Hematopoietic multipotent progenitor cell (in vitro differentiated cells): ENCODE data around the gene IGFALS. TPM values are rescaled to one million over a fixed set of nuclear protein-coding genes. Genes with fewer than 3 reads are reported as not detected.

Experiments used
- DNase-seq, 3 donors: peaks; one replicate each; pipeline ENCODE4 v3.0.0-alpha.2; 2011 to 2015; ENCODE audit warnings: low read depth in 2 of 3, low spot score in 2 of 3
- total RNA-seq: library from RNA; depleted of rRNA; stranded (reverse); fragments of >200 nt; gene quantifications from one replicate; pipeline ENCODE4 v1.2.3, GENCODE V29; 2012

The IGFALS gene
- total RNA-seq, 1 donor: 0.81 TPM

DNA sequence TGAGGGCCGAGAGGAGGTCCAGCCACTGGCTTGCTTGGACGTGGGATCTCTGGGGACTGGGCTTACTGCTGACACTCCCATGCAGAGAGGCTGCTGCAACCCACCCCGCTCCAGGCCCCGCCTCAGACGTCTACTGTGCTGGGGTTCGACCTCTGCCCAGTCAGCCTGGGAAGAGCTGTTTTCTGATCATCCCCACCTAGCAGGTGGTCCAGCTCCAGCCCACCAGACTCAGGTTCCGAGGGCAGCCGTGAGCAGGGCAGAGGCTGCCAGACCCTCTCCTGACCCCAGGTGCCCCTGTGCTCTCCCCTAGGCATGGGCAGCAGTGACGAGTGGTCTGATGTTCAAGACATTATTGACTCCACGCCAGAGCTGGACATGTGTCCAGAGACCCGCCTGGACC lies 45.6 kb downstream of the IGFALS start:
- DNase-seq: no peak

DNA sequence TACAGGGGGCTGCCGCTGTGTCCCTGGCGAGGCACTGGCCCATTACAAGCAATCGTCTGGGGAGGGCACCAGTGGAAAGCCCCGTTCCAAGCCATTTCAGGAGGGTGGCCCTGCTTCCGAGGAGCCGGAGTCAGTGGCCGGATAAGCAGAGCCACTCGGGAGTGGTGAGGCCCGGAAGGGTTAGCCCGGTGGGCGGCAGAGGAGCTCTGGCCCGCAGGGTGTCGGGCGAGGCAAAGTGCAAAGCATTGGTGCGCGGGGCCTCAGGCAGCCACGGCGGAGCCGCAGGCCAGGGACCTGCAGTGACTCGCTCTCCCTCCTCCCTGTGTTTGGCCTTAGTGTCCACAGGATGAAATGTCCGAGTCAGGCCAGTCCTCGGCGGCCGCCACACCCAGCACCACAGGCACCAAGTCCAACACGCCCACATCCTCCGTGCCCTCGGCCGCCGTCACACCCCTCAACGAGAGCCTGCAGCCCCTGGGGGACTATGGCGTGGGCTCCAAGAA lies 46.8 kb downstream of the IGFALS start:
- no peak for DNase-seq

DNA sequence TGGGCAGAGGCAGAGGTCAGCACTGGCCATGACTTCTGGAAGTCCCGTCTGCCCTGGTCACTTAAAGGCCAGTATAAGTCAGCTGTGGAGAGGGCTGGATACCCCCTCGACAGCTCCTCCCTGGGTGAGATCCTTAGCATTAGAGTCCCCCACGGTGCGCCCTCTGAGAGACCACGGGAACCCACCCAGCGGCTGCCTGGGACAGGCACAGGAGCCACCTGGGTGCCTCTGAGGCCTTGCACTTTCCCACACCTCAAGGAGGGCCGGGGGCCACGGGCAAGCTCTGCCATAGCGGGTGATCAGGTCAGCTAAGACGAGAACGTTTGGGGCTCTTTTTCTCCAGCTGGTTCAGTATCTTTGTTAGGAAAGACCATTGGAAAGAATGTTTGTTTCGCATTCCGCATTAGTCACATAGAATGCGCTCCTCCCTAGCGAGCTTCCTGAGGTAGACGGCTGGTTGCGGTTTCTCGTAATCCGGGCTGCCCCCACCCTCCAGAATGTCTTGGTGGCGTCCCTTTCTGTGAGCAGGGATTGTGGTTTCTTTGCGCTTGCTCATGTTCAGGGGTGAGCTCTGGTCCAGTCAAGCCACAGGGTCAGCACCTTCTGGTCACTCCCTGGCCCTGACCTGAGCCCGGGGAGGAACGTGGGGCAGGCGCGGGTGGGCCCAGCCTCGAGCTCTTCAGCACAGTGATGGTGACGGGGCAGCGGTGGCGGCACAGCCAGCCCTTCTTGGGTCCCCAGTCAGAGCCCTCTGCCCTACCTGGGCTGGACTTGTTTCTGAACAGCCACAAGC lies 47.4 kb downstream of the IGFALS start:
- DNase-seq: no peak

DNA sequence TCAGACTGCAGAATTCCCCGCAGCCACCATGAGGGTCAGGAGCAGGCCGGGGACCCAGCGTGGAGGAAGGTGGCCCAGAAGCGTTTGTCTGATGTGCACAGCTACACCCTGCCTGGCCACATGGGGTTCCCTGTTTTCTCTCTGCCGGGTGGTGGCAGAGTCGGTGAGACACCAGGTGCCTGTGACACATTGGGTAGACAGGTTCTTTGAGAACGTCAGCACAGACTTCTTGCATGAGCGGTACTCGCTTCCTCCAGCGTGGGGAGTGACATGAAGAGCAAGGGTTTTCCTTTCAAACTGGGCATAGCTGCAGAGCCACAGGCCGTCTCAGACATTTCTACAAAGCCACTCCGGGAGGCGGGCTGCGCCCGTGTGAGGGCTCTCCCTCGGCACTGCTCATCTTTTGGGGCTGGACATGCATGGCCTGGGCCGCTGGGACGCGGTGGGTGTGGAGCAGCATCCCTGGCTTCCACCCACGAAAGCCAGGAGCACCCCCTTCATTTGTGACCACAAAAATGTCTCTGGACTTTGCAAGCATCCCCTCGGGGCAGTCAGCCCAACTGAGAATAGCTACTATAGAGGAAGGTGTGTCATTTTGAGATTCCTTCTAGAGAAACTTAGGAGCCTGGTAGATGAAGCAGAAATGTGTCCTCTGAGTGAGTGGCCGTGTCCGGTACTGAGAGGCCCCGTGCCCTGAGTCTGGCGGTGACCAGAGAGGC lies 48.2 kb downstream of the IGFALS start:
- DNase-seq: no peak

DNA sequence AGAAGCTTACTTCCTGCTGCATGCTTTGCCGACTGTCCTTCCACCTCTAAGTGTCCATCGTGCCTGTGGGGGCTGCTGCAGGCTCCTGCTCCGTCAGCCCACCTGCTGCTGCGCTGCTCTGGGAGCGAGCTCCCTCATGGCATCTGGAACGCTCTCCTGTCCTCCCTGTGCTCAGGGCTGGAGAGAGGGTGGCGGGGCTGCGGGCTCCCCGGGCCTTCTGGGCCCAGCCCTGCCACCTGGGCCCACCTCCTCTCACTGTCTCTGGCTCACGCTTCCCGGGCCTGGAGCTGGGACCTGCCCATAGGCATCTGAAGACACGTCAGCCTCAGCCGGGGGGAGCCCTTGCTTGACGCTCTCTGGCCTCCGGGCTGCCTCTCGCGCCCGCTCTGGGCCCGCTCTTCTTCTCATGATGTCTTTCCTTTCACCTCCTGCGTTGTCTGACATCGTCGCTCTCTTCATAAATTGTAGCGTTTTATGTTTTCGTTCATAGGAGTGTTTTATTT lies 49.1 kb downstream of the IGFALS start:
- DNase-seq: no peak

DNA sequence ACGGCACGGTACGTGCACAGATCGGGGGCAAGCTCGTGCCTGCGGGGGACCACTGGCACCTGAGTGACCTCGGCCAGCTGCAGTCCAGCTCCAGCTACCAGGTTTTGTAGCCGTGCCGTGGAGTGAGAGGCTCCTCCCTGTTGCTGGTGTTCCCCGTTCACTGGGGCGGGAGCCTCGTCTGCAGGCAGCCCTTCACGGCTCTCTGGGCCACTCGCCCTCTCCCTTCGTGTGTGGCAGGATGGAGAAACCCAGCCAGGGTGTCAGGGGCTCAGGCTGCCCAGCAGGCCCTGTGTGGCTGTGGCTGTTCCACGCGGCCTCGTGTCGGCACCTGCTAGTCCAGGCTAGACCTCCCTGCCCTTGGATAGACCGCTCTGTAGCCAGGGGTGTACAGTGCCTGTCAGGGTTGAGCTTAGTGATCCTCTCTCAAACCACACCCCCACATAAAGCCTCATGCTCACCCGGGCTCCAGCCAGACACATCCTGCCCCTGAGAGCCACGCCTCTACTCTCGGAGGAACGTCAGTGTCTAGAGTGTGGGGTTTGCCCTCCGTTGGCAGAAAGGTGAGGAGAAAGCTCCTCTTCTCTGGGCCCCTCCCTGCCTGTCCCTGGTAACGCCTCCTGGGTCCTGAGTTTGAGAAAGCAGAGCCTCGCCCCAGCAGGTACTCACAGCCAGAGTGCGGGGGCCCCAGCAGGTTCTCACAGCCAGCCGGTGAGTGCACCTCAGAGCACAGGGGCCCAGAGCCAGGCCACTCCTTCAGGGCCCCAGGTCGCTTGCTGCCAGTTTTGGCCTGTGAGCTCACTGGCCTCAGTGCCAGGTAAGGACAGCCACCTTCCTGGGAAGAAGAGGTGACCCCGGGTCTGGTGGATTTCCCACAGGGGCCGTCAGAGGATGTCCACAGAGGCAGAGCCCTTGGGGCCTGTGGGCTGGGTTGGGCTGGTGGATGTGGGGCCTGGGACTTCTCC lies 49.8 kb downstream of the IGFALS start:
- DNase-seq: no peak

DNA sequence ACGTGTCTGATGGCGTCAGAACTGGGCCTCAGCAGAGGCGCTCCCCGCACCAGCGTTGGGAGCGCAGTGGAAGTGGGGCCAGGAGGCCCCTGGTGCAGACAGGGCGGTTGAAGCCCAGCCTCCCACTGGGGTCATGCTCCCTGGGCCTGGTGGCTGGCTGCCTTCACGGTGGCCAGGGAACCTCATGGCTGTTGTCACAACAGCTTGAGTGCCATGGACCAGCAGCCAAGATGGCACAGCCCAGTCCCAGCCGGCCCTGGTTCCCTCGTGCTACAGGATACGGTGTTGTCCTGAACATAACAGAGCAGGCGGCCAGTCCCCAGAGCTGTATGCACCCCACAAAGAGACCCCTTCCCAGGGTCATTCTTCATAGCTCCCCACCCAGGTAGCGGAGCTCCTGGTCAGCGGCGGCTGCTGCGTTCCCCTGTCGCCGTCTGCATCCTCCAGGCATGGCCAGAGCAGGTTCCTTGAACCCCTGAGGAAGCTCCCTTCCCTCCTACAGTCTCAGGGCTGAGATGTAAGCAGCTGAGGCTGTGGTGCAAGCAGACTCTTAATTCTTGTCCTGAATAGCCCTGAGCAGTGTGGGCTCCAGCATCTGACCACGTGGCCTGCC lies 51.8 kb downstream of the IGFALS start:
- DNase-seq: no peak

DNA sequence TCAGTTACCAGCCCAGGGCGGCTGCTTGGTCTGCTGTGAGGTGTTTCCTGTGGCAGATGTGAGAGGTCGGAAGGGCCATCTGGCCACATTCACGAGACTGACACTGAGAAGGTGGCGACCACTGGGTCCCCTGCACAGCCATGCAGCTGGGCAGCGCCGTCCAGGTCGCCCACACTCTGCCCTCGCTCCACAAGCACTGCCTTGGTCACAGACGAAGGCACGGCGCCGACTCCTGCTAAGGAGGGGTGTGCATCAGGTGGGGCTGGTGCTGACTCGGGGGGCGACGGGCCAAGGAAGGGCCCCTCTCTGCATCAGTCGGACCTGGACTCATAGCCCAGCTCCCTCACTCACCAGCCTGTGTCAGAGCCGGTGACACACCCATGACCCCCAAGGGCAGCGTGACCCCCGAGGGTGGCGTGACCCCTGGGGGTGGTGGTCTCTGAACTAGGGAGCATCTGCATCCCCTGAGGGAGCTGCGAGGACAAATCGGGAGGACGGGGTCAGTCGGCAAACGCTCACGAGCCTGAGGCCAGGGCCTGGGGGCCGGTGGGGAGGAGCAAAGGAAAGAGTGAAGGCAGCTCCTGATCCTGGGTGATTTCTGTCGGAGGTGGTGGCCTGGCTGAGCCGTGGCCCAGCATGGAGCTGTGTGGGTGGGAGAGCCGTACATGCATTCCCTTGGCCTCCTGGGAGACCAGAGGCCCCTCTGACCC lies 52.6 kb downstream of the IGFALS start:
- no peak for DNase-seq

Other genes starting within 250 kb of the IGFALS start
- gene IFT140, start 181.6 kb downstream of the IGFALS start, total RNA-seq: 46.0 TPM
- 29.1 TPM for gene CRAMP1, start 181.3 kb downstream of the IGFALS start, total RNA-seq
- gene JPT2, start 115.4 kb downstream of the IGFALS start, total RNA-seq: 21.0 TPM
- 179 TPM for gene MAPK8IP3, start 87.5 kb downstream of the IGFALS start, total RNA-seq
- 46.3 TPM for gene NME3, start 22.2 kb downstream of the IGFALS start, total RNA-seq
- gene EME2, start 20.9 kb downstream of the IGFALS start, total RNA-seq: 17.2 TPM
- 80.8 TPM for gene MRPS34, start 20.6 kb downstream of the IGFALS start, total RNA-seq
- 102 TPM for gene SPSB3, start 11.1 kb downstream of the IGFALS start, total RNA-seq
- gene NUBP2, start 10.7 kb downstream of the IGFALS start, total RNA-seq: 75.9 TPM
- gene HAGH, start 33.1 kb upstream of the IGFALS start, total RNA-seq: 46.6 TPM
- 46.6 TPM for gene FAHD1, start 33.5 kb upstream of the IGFALS start, total RNA-seq
- gene MEIOB, start 78.5 kb upstream of the IGFALS start, total RNA-seq: 0.54 TPM
- not detected for gene HS3ST6, start 124.7 kb upstream of the IGFALS start, total RNA-seq
- 40.1 TPM for gene MSRB1, start 149.5 kb upstream of the IGFALS start, total RNA-seq
- gene RPL3L, start 161.0 kb upstream of the IGFALS start, total RNA-seq: not detected
- 138 TPM for gene NDUFB10, start 165.8 kb upstream of the IGFALS start, total RNA-seq
- gene RPS2, start 171.1 kb upstream of the IGFALS start, total RNA-seq: 14,735 TPM
- 0.54 TPM for gene RNF151, start 173.2 kb upstream of the IGFALS start, total RNA-seq
- 62.7 TPM for gene TBL3, start 178.3 kb upstream of the IGFALS start, total RNA-seq
- gene NOXO1, start 187.8 kb upstream of the IGFALS start, total RNA-seq: not detected
- 14.5 TPM for gene GFER, start 190.5 kb upstream of the IGFALS start, total RNA-seq
- gene SYNGR3, start 196.3 kb upstream of the IGFALS start, total RNA-seq: 4.3 TPM
- 34.7 TPM for gene ZNF598, start 216.1 kb upstream of the IGFALS start, total RNA-seq
- 3.8 TPM for gene NPW, start 226.1 kb upstream of the IGFALS start, total RNA-seq
- gene NHERF2, start 233.2 kb upstream of the IGFALS start, total RNA-seq: 8.6 TPM